Measurements from ENCODE around the gene NCOA3.

NCOA3 gene

GRCh38 chr20:47652301-47652700 is 150.6 kb downstream of the NCOA3 start:
- no peak for DNase-seq (ENCODE audit: low read depth)
- TF ChIP-seq CTCF (IDR thresholded peaks at IDR 0.05; ENCODE audit: control insufficient read depth, extremely low read depth, insufficient read depth): no peak
- H3K4me3 ChIP-seq (ENCODE audit: low read depth, low read length): no peak overlapping the region

GRCh38 chr20:47652794-47653193 is 151.1 kb downstream of the NCOA3 start:
- TF ChIP-seq CTCF (IDR thresholded peaks at IDR 0.05; ENCODE audit: control insufficient read depth, extremely low read depth, insufficient read depth): no peak
- DNase-seq (ENCODE audit: low read depth): no peak
- H3K4me3 ChIP-seq (ENCODE audit: low read depth, low read length): no peak overlapping the region

- no peak for TF ChIP-seq CTCF (IDR thresholded peaks at IDR 0.05; ENCODE audit: control insufficient read depth, extremely low read depth, insufficient read depth)
- no peak for DNase-seq (ENCODE audit: low read depth)
- no peak overlapping the region for H3K4me3 ChIP-seq (ENCODE audit: low read depth, low read length)
These were observed 152.2 kb downstream of the NCOA3 start for GRCh38 chr20:47653869-47654268.

GRCh38 chr20:47654370-47654769 is 152.7 kb downstream of the NCOA3 start:
- TF ChIP-seq CTCF (IDR thresholded peaks at IDR 0.05; ENCODE audit: control insufficient read depth, extremely low read depth, insufficient read depth): no peak
- DNase-seq (ENCODE audit: low read depth): no peak
- no peak overlapping the region for H3K4me3 ChIP-seq (ENCODE audit: low read depth, low read length)

- DNase-seq (ENCODE audit: low read depth): no peak
- H3K4me3 ChIP-seq (ENCODE audit: low read depth, low read length): no peak overlapping the region
- no peak for TF ChIP-seq CTCF (IDR thresholded peaks at IDR 0.05; ENCODE audit: control insufficient read depth, extremely low read depth, insufficient read depth)
These were observed 153.9 kb downstream of the NCOA3 start for GRCh38 chr20:47655635-47656034.

GRCh38 chr20:47656318-47656717 is 154.6 kb downstream of the NCOA3 start:
- no peak overlapping the region for H3K4me3 ChIP-seq (ENCODE audit: low read depth, low read length)
- no peak for DNase-seq (ENCODE audit: low read depth)
- no peak for TF ChIP-seq CTCF (IDR thresholded peaks at IDR 0.05; ENCODE audit: control insufficient read depth, extremely low read depth, insufficient read depth)

- no peak overlapping the region for H3K4me3 ChIP-seq (ENCODE audit: low read depth, low read length)
- no peak for TF ChIP-seq CTCF (IDR thresholded peaks at IDR 0.05; ENCODE audit: control insufficient read depth, extremely low read depth, insufficient read depth)
- no peak for DNase-seq (ENCODE audit: low read depth)
These were observed 158.4 kb downstream of the NCOA3 start for GRCh38 chr20:47659904-47660601.
